ENCODE results near the gene MGMT. TPM values are rescaled to one million over a fixed set of nuclear protein-coding genes. Genes with fewer than 3 reads are reported as not detected.
A peak's percentile ranks its signal among the peaks of the same experiment; 100 is the strongest.

MGMT gene
- total and polyA plus RNA-seq, 2 of the 4 experiments (the other 2 are of a cell fraction): 11.5 to 17.8 TPM

- intact Hi-C loops (cut with micrococcal nuclease): no loop called here
- CTCF ChIA-PET: interaction anchor here (1.0 kb wide), 2 partner anchors 13 to 534 kb away, joined by 3 read pairs; no protein-coding TSS in a partner anchor
- WGBS, 2 experiments (ENCODE audit: extremely low coverage in 2 of 2, insufficient read length in 1 of 2): no CpG with 5 or more reads among the region's 8 CpGs
- no peaks in the 10 kb centered on the region for H3K9me3 ChIP-seq (ENCODE audit: control insufficient read depth, insufficient read depth, low read length)
- TF ChIP-seq NFE2L2 (IDR thresholded peaks at IDR 0.05; ENCODE audit: low read depth, low read length) (no peak), CHD1 (IDR thresholded peaks at IDR 0.05; ENCODE audit: low read depth, low read length) (no peak), RCOR1 (IDR thresholded peaks at IDR 0.05; ENCODE audit: insufficient replicate concordance, low read length) (no peak), RFX5 (IDR thresholded peaks at IDR 0.05; ENCODE audit: low read depth, low read length) (no peak), POLR2A (IDR thresholded peaks at IDR 0.05; ENCODE audit: low read depth, low read length) (no peak), BHLHE40 (IDR thresholded peaks at IDR 0.05; ENCODE audit: low read depth, low read length) (no peak)
- no peak overlapping the region for H2BK20ac ChIP-seq (ENCODE audit: low read depth, low read length)
- H4K5ac ChIP-seq (ENCODE audit: low read depth, low read length): no peak overlapping the region
- no peak overlapping the region for H3K27ac ChIP-seq (ENCODE audit: insufficient read depth, low read length)
- no TSS peak for BruUV-seq (replicated peaks)
- no peak overlapping the region for H3K9ac ChIP-seq (ENCODE audit: low read depth, low read length)
- dilution Hi-C loops (cut with HindIII; ENCODE audit: low sequenced_read_pairs, unreplicated experiment): no loop called here
- no peak overlapping the region for H2AK9ac ChIP-seq (replicated peaks; ENCODE audit: low read depth, low read length, poor library complexity)
- H2AK5ac ChIP-seq (ENCODE audit: low read depth, low read length): no peak overlapping the region
- DNase-seq: peak; percentile 49
- peaks cover 2% of the 10 kb centered on the region; the same call in 1 of the 2 replicates for H3K4me1 ChIP-seq (ENCODE audit: control insufficient read depth, insufficient read depth, low read length)
- H2AFZ ChIP-seq (replicated peaks; ENCODE audit: low read length, poor library complexity): no peak overlapping the region
- H3K4me2 ChIP-seq (ENCODE audit: low read depth, low read length): no peak overlapping the region
- no peak overlapping the region for H4K8ac ChIP-seq (ENCODE audit: low read depth in 2 of 2, low read length in 2 of 2)
- H3K56ac ChIP-seq (ENCODE audit: extremely low read depth, insufficient read depth, low read length): no peak overlapping the region
- H4K91ac ChIP-seq (ENCODE audit: insufficient read depth, low read depth, low read length): no peak overlapping the region
- no peaks in the 10 kb centered on the region for H3K27me3 ChIP-seq (ENCODE audit: control insufficient read depth, insufficient read depth, low read length)
- H3K14ac ChIP-seq (replicated peaks; ENCODE audit: low read depth, low read length): no peak overlapping the region
- no peak overlapping the region for H3K18ac ChIP-seq (ENCODE audit: low read depth, low read length)
- no peaks in the 10 kb centered on the region for H4K20me1 ChIP-seq (ENCODE audit: insufficient read depth, low read length)
- no peak overlapping the region for H3K4ac ChIP-seq (ENCODE audit: low read depth, low read length)
- no peaks in the 10 kb centered on the region for H3K36me3 ChIP-seq (ENCODE audit: control insufficient read depth, insufficient read depth, low read length)
- H3K4me3 ChIP-seq (ENCODE audit: insufficient read depth, low read depth, low read length): no peak overlapping the region
- H2BK5ac ChIP-seq (ENCODE audit: low read depth, low read length, poor library complexity, severe bottlenecking): no peak overlapping the region
- POLR2A ChIA-PET (ENCODE audit: unreplicated experiment): no interaction called here
- 0 out of 2 replicates have a peak, but pooled peaks have one; percentile 27 for ATAC-seq (ENCODE audit: low read depth)
- H3K23ac ChIP-seq (ENCODE audit: low read depth, low read length): no peak overlapping the region
- no peaks in the 10 kb centered on the region for H3K79me1 ChIP-seq (ENCODE audit: low read depth in 1 of 2, low read length in 2 of 2)
- H2BK15ac ChIP-seq (ENCODE audit: low read depth, low read length): no peak overlapping the region
- H2BK120ac ChIP-seq (ENCODE audit: low read depth, low read length): no peak overlapping the region
- H3K9me1 ChIP-seq (ENCODE audit: insufficient read depth, low read length): 0 out of 2 replicates have a peak, but pooled peaks cover 5% of the 10 kb centered on the region
- in situ Hi-C loops (cut with MboI; ENCODE audit: low sequenced_read_pairs): no loop called here
Observed at GRCh38 chr10:129545261-129545660, 78.2 kb downstream of the MGMT start.

Data from IMR-90 (cell line).